ENCODE results near the gene SLC30A7. TPM values are rescaled to one million over a fixed set of nuclear protein-coding genes. Genes with fewer than 3 reads are reported as not detected.
A peak's percentile ranks its signal among the peaks of the same experiment; 100 is the strongest.

Gene SLC30A7
- polyA plus RNA-seq, 3 donors: 16.0 to 17.3 (median 17.0) TPM

- DNase-seq (ENCODE audit: low read depth in 3 of 3, low spot score in 2 of 3): no peak
Observed at GRCh38 chr1:101013776-101014175, 117.9 kb downstream of the SLC30A7 start.

- DNase-seq (ENCODE audit: low read depth in 3 of 3, low spot score in 2 of 3): no peak
Observed at GRCh38 chr1:101017448-101017847, 121.6 kb downstream of the SLC30A7 start.

- DNase-seq (ENCODE audit: low read depth in 3 of 3, low spot score in 2 of 3): no peak
Observed at GRCh38 chr1:101022294-101022693, 126.4 kb downstream of the SLC30A7 start.

- peak; percentile 29 to 64 (median 33) for DNase-seq (ENCODE audit: low read depth in 3 of 3, low spot score in 2 of 3)
Observed at GRCh38 chr1:101025283-101025656, 129.4 kb downstream of the SLC30A7 start.

GRCh38 chr1:101025657-101026429, 130.0 kb downstream of the SLC30A7 start, which contains the start of gene DPH5:
DPH5 (minus strand) TSS chr1:101025784; CDS start chr1:101025443, 341 bp downstream.
- peak; percentile 68 to 84 (median 76) for DNase-seq (ENCODE audit: low read depth in 3 of 3, low spot score in 2 of 3)

- DNase-seq (ENCODE audit: low read depth in 3 of 3, low spot score in 2 of 3): no peak
Observed at GRCh38 chr1:101026430-101026788, 130.5 kb downstream of the SLC30A7 start.

GRCh38 chr1:101027194-101027772, 131.4 kb downstream of the SLC30A7 start:
- no peak for DNase-seq (ENCODE audit: low read depth in 3 of 3, low spot score in 2 of 3)

- no peak for DNase-seq (ENCODE audit: low read depth in 3 of 3, low spot score in 2 of 3)
Observed at GRCh38 chr1:101028466-101028865, 132.6 kb downstream of the SLC30A7 start.

GRCh38 chr1:101029184-101029583, 133.3 kb downstream of the SLC30A7 start:
- DNase-seq (ENCODE audit: low read depth in 3 of 3, low spot score in 2 of 3): no peak

GRCh38 chr1:101030881-101031280, 135.0 kb downstream of the SLC30A7 start:
- DNase-seq (ENCODE audit: low read depth in 3 of 3, low spot score in 2 of 3): no peak

Other genes with a start within 250 kb of the SLC30A7 start
- gene VCAM1, start 176.3 kb upstream of the SLC30A7 start, polyA plus RNA-seq (ENCODE audit: insufficient read length in 3 of 3): 10 to 100 TPM; 30.0 to 51.7 (median 41.7) TPM
- 10 to 100 TPM; 59.0 to 61.7 (median 61.6) TPM for gene EXTL2, start 1.2 kb upstream of the SLC30A7 start, polyA plus RNA-seq (ENCODE audit: insufficient read length in 3 of 3)
- 10 to 100 TPM; 63.4 to 69.2 (median 64.8) TPM for gene DPH5, start 129.7 kb downstream of the SLC30A7 start, polyA plus RNA-seq (ENCODE audit: insufficient read length in 3 of 3)